AG04449 (cell line): Measurements from ENCODE around the gene ARHGAP32.

Source experiments
- CTCF ChIA-PET: fragments of 350-600 bp; formaldehyde crosslinking; extraction: SDS; loops from one replicate; lab custom pipeline; 2021; ENCODE audit warnings: antibody characterized with exemption; lab: Yijun Ruan, JAX
- POLR2A ChIA-PET: fragments of 400-600, 350-600 bp; formaldehyde crosslinking; extraction: SDS; loops from one replicate; lab custom pipeline; 2020; ENCODE audit warnings: antibody characterized with exemption, inconsistent platforms; lab: Yijun Ruan, JAX
- DNase-seq: peaks from one replicate; pipeline ENCODE4 v3.0.0-alpha.2; 2010; ENCODE audit warnings: low read depth, low spot score
- H3K4me3 ChIP-seq: 2 replicates; pipeline ENCODE4 v1.5.1; 2011; ENCODE audit warnings: low read depth, mild to moderate bottlenecking, control low read depth, low read length
- TF ChIP-seq, protein P1 (sequence below): IDR thresholded peaks from one replicate; pipeline ENCODE4 v1.5.1; 2011; ENCODE audit warnings: mild to moderate bottlenecking, moderate library complexity, low read length, control low read depth, inconsistent platforms; ENCODE audit not compliant: insufficient read depth; ENCODE audit errors: missing control alignments

Gene ARHGAP32

DNA sequence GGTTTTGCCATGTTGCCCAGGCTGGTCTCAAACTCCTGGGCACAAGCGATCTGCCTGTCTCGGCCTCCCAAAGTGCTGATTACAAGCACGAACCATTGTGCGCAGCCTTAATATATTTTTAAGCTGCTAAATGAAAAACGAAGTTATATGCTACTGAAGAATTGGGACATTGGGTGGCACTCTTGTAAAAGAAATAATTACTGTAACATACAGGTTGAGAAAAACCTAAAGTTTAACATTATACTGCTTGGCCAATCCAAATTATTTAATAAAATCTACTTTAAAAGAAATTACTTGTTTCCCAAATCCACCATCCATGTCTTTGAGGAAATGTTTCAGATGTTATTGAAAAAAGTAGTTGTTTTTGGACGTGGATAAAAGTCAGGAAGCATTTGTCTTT is 37.9 kb upstream of the ARHGAP32 start:
- CTCF ChIA-PET, result interaction anchor here (0.8 to 4.9 kb wide), 5 partner anchors 8 to 102 kb away, joined by 3 to 36 read pairs (median 5); no protein-coding TSS in a partner anchor
- no peak overlapping the region for H3K4me3 ChIP-seq
- TF ChIP-seq, protein P1, sequence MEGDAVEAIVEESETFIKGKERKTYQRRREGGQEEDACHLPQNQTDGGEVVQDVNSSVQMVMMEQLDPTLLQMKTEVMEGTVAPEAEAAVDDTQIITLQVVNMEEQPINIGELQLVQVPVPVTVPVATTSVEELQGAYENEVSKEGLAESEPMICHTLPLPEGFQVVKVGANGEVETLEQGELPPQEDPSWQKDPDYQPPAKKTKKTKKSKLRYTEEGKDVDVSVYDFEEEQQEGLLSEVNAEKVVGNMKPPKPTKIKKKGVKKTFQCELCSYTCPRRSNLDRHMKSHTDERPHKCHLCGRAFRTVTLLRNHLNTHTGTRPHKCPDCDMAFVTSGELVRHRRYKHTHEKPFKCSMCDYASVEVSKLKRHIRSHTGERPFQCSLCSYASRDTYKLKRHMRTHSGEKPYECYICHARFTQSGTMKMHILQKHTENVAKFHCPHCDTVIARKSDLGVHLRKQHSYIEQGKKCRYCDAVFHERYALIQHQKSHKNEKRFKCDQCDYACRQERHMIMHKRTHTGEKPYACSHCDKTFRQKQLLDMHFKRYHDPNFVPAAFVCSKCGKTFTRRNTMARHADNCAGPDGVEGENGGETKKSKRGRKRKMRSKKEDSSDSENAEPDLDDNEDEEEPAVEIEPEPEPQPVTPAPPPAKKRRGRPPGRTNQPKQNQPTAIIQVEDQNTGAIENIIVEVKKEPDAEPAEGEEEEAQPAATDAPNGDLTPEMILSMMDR, result no peak
- DNase-seq, result no peak
- POLR2A ChIA-PET, result no interaction called here

DNA sequence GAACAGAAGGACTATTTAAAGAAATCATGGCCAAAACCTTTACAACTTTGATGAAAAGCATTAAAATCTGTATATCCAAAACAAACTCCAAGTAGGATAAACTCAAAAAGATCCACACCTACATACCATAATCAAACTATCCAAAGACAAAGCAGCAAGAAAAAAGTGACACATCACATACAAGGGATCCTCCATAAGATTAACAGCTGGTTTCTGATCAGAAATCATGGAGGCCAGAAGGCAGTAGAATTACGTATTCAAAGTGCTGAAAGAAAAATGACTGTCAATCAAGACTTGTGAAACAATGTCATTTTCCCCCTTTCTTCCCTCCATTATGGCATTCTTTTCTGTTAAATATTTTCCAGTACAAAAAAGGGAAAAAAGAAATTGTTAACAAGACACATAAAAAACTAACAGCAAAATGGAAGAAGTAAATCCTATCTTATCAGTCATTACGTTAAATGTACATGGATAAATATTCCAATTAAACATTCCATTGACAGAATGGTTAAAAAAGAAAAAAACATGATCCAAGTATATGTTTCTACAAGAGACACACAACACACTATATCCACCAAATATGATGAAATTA is 34.2 kb upstream of the ARHGAP32 start:
- no peak for DNase-seq
- ChIA-PET CTCF (no interaction called here), POLR2A (no interaction called here)
- TF ChIP-seq, protein P1, result no peak
- no peak overlapping the region for H3K4me3 ChIP-seq

DNA sequence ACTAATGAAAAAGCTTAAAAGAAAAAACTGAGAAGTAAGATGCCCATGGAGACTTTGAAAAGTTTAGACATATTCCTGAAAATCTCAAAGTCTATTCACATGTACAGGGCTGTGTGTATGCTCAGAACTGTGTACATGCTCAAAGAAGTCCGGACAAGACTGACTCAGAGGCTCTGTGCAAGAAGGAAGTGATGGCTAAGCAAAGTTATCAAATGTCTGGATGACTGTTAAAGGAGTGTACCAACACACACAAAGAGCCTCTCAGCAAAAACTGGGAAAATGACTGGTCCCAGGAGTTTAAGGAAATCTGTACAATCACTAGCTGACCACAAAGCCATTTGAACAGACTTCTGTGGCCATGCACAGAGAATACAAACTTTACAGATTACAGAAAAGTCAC is 33.1 kb upstream of the ARHGAP32 start:
- CTCF ChIA-PET, result no interaction called here
- no peak for DNase-seq
- TF ChIP-seq, protein P1, result no peak
- H3K4me3 ChIP-seq, result no peak overlapping the region
- POLR2A ChIA-PET, result no interaction called here

DNA sequence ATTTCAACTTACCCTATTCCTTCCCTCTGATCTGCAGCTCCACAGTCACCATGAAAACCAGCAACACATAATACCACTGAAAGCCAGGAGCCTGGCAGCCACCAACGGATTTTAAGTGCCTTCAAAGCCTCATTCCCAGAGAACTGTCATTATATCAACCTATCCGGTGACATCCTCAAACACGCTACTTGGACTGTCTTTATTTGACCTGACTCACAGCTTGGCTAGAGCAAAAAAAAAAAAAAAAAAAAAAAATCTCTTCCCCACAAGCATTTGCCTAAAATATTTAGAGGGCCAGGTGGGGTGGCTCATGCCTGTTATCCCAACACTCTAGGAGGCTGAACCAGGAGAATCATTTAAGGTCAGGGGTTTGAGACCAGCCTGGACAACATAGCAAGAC is 32.4 kb upstream of the ARHGAP32 start:
- H3K4me3 ChIP-seq, result no peak overlapping the region
- TF ChIP-seq, protein P1, result no peak
- no peak for DNase-seq
- ChIA-PET POLR2A (no interaction called here), CTCF (interaction anchor here (0.6 to 1.0 kb wide), 2 partner anchors 15 to 151 kb away, joined by 4 read pairs; partner anchors contain the start of gene BARX2)

DNA sequence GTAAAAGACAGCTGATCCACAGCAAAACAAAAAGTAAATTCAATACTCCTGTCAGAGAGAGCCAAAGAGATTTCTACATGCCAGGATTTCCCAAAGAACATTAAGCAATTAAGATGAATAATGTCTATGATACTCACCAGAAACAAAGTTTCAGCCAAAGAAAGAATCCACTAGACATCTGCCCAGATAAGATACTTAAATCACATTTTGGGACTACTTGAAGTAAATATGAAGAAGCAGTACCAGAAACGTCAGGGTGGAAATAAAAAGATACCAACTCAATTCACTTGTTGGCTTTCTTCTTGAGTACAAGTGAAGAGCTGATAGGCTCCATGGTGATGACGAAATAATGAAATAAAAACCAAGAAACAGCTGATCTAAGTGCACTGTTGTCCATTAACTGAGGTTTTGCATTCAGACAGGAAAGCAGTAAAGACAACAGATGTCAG is 31.6 kb upstream of the ARHGAP32 start:
- DNase-seq, result no peak
- no peak overlapping the region for H3K4me3 ChIP-seq
- ChIA-PET POLR2A (no interaction called here), CTCF (interaction anchor here (1.0 kb wide), 1 partner anchor 14 kb away, joined by 4 read pairs; no protein-coding TSS in a partner anchor)
- TF ChIP-seq, protein P1, result no peak

DNA sequence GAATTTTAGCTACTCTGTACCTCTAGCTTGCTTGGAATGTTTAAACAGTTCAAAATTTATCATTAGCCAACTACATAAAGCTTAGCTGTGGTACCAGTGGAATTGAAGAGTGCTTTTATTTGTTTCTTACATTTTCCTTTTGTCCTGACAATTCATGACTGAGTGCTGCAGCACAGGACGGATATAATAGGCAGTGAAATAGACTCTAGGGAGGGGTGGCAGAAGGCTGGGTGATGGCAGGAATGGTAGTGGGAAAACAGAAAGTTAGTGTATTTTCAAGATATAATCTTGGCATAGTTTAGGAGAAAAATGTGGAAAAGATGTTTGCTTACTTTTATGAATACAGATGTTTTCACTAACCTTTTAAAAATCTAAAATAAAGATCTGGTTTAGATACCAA is 31.1 kb upstream of the ARHGAP32 start:
- DNase-seq, result no peak
- no peak overlapping the region for H3K4me3 ChIP-seq
- CTCF ChIA-PET, result no interaction called here
- POLR2A ChIA-PET, result no interaction called here
- TF ChIP-seq, protein P1, result no peak
